ENCODE results near the gene IL11. TPM values are rescaled to one million over a fixed set of nuclear protein-coding genes. Genes with fewer than 3 reads are reported as not detected.
A peak's percentile ranks its signal among the peaks of the same experiment; 100 is the strongest.
"Not testable (repeated sequence)": the region's sequence is repeated elsewhere in the genome, so short reads cannot be mapped to it uniquely, and the experiment has no call there.

The IL11 gene
- total RNA-seq: under 1 TPM in 1 of 2 donors, not detected in 1; 0.78 TPM

DNA sequence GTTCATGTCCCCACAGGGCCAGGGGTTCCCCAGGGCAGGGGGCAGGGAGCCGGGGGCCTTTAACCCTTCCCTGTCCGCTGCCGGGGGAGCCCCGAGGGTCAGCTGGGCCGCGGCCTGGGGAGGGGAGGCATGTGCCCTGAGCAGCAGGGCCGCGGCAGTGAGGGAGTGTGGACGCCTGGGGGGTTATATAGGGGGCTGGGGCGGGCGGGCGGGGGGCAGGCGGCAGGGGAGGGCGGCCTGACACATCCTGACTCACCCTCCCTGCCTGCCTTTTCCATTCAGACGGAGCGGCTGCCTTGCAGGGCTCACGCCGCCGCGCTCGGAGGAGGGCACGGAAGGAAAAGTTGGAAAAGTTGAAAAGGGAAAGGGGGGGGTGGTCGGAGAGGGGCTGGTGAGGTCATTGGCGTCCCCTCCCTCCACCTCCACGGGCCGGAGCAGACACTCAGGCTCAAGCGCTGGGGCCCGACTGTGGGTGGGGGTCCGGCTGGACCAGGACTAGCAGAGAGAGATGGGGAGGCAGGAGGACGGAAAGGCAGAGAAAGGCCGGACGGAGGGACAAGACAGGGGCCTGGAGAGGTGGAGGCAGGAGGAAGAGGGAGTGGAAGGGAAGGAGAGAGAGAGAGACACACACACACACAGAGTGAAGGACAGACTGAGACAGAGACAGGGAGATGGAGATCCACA is at the start of gene IL11:
TSS of gene IL11 (minus strand) at position 159 of the 684 bp plus-strand sequence. CDS start at position 6, 153 bp downstream.
- Mint-ChIP-seq H3K4me3 (peak within 1 kb of the TSS; percentile 83), H3K36me3 (no peaks in the 10 kb centered on the region)

DNA sequence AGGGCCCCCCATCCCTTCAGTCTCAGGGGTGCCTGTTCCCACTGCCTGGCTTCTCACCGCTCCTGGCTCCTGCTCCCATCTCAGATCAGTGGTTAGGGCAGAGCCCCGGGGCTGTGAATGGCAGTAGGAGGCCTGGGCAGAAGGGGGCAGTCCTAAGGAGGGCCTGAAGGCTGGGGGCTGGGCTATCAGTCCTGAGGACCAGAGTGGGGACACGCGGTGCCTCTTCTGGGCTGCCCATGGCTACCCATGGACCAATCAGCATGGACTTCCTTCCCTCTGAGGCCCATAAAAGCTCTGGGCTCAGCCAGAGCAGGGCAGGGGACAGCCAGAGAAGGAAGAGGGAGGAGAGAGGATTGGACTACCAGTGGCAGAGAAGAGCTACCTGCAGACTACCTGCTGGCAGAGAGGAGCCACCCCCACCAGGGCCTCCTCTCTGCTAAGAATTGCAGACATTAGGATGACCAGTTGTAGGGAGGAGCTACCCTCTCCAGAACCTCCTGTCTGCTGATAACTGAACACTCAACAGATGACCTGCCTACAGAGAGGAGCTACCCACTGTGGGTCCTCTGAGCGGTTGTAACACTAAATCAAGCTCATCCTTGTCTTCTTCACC is 49.5 kb upstream of the IL11 start:
- Mint-ChIP-seq H3K36me3 (no peaks in the 10 kb centered on the region), H3K27ac (no peak overlapping the region), H3K4me1 (ENCODE audit: low read depth in 2 of 2) (peaks cover 4 to 6% of the 10 kb centered on the region in 2 donors), H3K4me3 (no peak overlapping the region), H3K9me3 (no peaks in the 10 kb centered on the region), H3K27me3 (peaks cover 6 to 15% of the 10 kb centered on the region in 2 donors)
- DNase-seq (ENCODE audit: low spot score): no peak
- ATAC-seq: peak in 1 of 2 donors; percentile 24

More for the DNA sequence above, at the start of gene IL11:
- Mint-ChIP-seq H3K27me3 (peaks cover 25 to 35% of the 10 kb centered on the region in 2 donors), H3K27ac (no peak within 1 kb of the TSS), H3K9me3 (no peaks in the 10 kb centered on the region), H3K4me1 (ENCODE audit: low read depth in 2 of 2) (peaks cover 0 to 8% of the 10 kb centered on the region in 2 donors)
- ATAC-seq (no peak), DNase-seq (ENCODE audit: low spot score) (no peak)

DNA sequence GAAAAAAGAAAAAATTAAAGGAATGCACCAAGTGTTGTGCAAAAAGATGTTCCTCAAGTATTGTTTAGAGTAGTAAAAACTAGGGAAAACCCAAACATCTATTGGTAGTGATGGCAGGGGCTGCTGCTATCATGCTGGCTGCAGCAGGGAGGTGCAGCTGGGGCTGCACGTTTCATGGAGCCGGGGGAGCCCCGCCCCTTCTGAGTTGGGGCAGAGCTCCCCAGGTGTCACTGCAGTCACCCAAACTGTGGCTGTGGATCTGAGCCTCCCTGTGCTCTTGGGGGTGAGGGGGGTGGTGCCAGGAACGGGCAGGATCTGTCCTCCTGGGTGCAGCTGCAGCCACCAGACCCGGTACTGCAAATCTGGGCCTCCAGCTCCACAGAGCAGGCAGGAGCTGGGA is 48.8 kb upstream of the IL11 start:
- Mint-ChIP-seq H3K9me3 (no peaks in the 10 kb centered on the region), H3K27me3 (peaks cover 6 to 10% of the 10 kb centered on the region in 2 donors), H3K36me3 (no peaks in the 10 kb centered on the region), H3K27ac (no peak overlapping the region), H3K4me1 (ENCODE audit: low read depth in 2 of 2) (peaks cover 4 to 6% of the 10 kb centered on the region in 2 donors), H3K4me3 (no peak overlapping the region)
- DNase-seq (ENCODE audit: low spot score): no peak
- peak in 1 of 2 donors; percentile 24 for ATAC-seq

DNA sequence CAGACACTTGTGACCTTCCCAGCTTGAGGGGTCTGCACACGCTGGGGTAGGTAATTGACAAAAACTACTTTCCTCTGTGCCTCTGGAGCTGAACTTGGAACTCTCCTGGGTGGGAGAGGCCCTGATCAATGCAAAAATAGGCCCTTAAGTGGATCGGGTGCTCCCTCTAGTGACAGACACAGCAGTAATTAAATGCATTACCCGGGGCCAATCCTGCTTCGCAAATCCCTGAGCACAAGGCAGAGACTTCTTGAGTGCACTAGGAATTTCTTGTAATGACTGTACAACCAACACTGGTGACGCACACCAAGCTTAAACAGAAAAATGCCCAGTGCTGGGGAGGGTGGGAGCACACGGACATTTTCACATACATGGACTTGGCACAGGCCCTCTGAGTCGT is 47.9 kb upstream of the IL11 start:
- H3K4me1 Mint-ChIP-seq (ENCODE audit: low read depth in 2 of 2): peaks cover 4 to 6% of the 10 kb centered on the region in 2 donors
- no peaks in the 10 kb centered on the region for H3K36me3 Mint-ChIP-seq
- DNase-seq (ENCODE audit: low spot score) (no peak), ATAC-seq (peak; percentile 67 to 70)
- no peaks in the 10 kb centered on the region for H3K9me3 Mint-ChIP-seq
- peaks cover 6% of the 10 kb centered on the region in 2 donors for H3K27me3 Mint-ChIP-seq
- H3K27ac Mint-ChIP-seq: no peak overlapping the region
- H3K4me3 Mint-ChIP-seq: no peak overlapping the region

DNA sequence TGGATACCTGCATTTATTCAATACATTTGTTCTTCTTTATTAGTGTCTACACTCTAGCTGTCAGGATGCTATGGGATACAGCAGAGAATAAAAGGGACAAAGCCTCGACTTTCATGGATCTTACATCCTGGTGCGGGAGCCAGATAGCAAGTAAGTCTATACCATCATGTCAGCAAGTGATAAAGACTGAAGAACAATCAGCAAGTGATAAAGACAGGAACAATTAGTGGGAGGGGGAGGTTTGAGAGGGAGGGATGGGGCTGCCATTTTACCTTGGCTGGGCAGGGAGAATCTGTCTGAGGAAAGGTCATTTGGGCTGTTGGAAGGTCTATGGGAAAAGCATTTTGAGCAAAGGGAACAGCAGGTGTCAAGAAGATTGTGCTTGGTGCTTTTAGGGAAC is 39.9 kb upstream of the IL11 start:
- DNase-seq (ENCODE audit: low spot score) (no peak), ATAC-seq (no peak)
- Mint-ChIP-seq H3K27me3 (no peaks in the 10 kb centered on the region), H3K36me3 (peaks cover 14% of the 10 kb centered on the region), H3K4me1 (ENCODE audit: low read depth in 2 of 2) (peaks cover 28% of the 10 kb centered on the region in 2 donors), H3K27ac (no peak overlapping the region), H3K4me3 (peak overlapping the region; percentile 51), H3K9me3 (no peaks in the 10 kb centered on the region)

DNA sequence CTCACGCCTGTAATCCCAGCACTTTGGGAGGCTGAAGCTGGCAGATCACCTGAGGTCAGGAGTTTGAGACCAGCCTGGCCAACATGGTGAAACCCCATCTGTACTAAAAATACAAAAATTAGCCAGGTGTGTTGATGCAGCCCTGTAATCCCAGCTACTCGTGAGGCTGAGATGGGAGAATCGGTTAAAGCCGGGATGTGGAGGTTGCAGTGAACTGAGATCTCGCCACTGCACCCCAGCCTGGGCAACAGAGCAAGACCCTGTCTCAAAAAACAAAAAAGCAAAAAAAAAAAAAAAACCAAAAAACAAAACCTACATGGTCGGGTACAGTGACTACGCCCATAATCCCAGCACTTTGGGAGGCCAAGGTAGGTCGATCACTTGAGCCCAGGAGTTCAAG is 38.9 kb upstream of the IL11 start:
- not testable (repeated sequence) for ATAC-seq; H3K9me3 Mint-ChIP-seq; DNase-seq (ENCODE audit: low spot score); H3K27me3 Mint-ChIP-seq
- peaks cover 28% of the 10 kb centered on the region in 2 donors for H3K4me1 Mint-ChIP-seq (ENCODE audit: low read depth in 2 of 2)
- peak overlapping the region in 1 of 2 donors; percentile 95 for H3K27ac Mint-ChIP-seq
- peak overlapping the region; percentile 96 for H3K4me3 Mint-ChIP-seq
- H3K36me3 Mint-ChIP-seq: peaks cover 14% of the 10 kb centered on the region

DNA sequence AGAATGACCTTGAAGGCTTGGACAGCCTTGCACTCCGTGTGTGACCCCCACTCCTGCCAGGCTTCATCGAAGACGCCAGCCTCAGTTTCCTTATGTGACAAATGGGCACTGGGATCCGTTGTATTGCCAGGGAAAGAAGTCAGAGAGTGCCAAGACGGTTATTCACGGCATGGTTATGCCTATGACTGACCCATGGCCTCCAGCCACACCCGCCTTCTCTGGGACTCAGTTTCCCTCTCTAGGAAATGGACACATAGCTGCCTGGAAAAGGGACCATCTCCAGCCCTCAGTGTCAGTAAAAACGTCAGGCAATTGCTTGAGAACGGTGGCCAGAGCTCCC is 38.2 kb upstream of the IL11 start:
- H3K36me3 Mint-ChIP-seq: peaks cover 14% of the 10 kb centered on the region
- ATAC-seq: no peak
- peak overlapping the region; percentile 96 for H3K4me3 Mint-ChIP-seq
- DNase-seq (ENCODE audit: low spot score): no peak
- peak overlapping the region; percentile 95 to 97 for H3K27ac Mint-ChIP-seq
- H3K4me1 Mint-ChIP-seq (ENCODE audit: low read depth in 2 of 2): peaks cover 28% of the 10 kb centered on the region in 2 donors
- no peaks in the 10 kb centered on the region for H3K27me3 Mint-ChIP-seq
- no peaks in the 10 kb centered on the region for H3K9me3 Mint-ChIP-seq

DNA sequence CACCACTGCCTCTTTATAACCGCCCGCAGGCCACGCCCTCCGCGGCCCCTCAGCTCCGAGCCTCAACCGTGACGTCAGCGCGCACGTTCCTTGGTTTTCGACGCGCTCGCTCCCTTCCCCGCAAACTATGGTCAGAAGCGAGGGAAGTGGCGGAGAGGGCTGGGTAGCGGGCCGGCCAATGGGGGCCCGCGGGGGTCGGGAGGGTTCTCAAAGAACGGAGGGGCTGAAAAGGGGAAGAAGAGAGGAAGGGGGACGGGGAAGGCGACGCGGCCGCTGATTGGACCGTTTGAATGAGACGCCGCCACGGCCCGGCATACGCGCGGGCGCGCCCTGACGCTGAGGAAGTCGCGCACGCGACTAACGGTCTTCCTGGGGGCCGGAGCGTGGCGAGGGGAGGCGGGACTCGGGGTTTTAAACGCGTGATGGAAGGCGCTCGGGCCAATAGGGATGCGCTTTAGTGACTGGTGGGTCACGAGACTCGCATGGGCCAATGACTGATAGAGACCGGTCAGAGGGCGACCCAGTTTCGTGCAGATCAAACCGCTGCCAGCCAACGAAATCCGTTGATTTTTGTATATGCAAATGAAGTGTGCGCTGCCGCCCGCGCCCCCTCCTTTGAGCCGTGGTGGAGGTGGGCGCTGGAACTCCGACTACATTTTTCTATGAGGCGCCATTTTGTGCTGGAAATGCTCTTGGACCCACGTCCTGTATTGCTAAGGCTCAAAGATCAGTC is 37.7 kb upstream of the IL11 start:
- Mint-ChIP-seq H3K27me3 (no peaks in the 10 kb centered on the region), H3K4me3 (peak overlapping the region; percentile 96), H3K9me3 (no peaks in the 10 kb centered on the region), H3K27ac (peak overlapping the region; percentile 95 to 97), H3K4me1 (ENCODE audit: low read depth in 2 of 2) (peaks cover 31 to 32% of the 10 kb centered on the region in 2 donors), H3K36me3 (peaks cover 19% of the 10 kb centered on the region)
- ATAC-seq (peak; percentile 91 to 94), DNase-seq (ENCODE audit: low spot score) (peak; percentile 98)

DNA sequence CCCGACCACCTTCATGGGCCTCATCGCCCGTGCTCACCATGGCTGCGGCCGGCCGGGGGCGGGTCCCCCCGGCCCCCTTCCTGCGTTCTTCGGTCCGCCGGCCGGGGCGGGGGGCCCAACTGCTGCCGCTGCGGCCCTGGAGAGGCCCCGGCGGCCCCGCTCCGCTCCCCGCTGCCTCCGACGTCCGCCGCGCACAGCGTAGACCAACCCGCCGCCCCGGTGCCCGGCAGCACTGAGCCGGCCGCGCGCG is 37.2 kb upstream of the IL11 start, which contains the start of gene UBE2S:
TSS of gene UBE2S (minus strand) at position 239 of the 250 bp plus-strand sequence. CDS start at position 40, 199 bp downstream.
- peaks cover 20% of the 10 kb centered on the region for H3K36me3 Mint-ChIP-seq
- peak within 1 kb of the TSS; percentile 96 for H3K4me3 Mint-ChIP-seq
- not testable (repeated sequence) for H3K27me3 Mint-ChIP-seq; DNase-seq (ENCODE audit: low spot score); H3K9me3 Mint-ChIP-seq
- peak in 1 of 2 donors; percentile 89 for ATAC-seq
- peaks cover 32% of the 10 kb centered on the region in 2 donors for H3K4me1 Mint-ChIP-seq (ENCODE audit: low read depth in 2 of 2)
- peak within 1 kb of the TSS; percentile 95 to 97 for H3K27ac Mint-ChIP-seq

DNA sequence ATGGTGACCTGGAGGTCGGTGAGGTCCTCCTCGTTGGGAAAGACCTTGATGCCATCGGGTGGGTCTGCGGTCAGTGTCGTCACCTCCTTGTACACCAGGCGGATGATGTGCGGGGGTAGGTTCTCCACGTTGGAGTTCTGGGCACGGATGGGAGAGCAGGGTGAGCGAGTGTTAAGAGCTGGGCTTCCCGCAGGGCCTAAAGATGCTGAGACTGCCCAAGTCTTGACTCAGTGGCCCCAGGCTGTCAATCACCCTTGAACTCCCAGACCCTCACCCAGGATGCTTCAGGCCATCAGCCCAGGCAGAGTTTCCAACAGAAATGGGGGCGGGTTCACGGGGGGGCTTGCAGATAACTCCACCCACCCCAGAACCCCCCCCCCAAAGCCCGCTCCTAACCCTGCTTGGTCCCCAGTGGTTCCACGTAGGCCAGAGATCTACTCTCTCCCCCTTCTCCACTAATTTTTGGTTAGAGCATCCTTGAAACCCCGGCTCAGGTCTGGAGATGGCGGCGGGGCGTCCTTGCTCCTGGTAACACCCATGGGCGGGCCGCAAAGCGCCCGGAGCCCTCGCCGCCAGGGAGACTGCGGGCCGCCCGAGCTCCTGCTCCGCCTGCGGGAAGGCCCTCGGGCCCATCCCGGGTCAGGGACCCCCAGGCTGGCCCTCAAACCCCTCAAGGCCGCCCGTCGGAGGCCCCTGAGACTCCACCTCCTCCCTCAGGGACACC is 36.7 kb upstream of the IL11 start:
- H3K27ac Mint-ChIP-seq: peak overlapping the region; percentile 95 to 97
- ATAC-seq: no peak
- DNase-seq (ENCODE audit: low spot score): peak; percentile 70
- H3K4me3 Mint-ChIP-seq: peak overlapping the region; percentile 96
- peaks cover 20% of the 10 kb centered on the region for H3K36me3 Mint-ChIP-seq
- peaks cover 32% of the 10 kb centered on the region in 2 donors for H3K4me1 Mint-ChIP-seq (ENCODE audit: low read depth in 2 of 2)
- no peaks in the 10 kb centered on the region for H3K9me3 Mint-ChIP-seq
- no peaks in the 10 kb centered on the region for H3K27me3 Mint-ChIP-seq

DNA sequence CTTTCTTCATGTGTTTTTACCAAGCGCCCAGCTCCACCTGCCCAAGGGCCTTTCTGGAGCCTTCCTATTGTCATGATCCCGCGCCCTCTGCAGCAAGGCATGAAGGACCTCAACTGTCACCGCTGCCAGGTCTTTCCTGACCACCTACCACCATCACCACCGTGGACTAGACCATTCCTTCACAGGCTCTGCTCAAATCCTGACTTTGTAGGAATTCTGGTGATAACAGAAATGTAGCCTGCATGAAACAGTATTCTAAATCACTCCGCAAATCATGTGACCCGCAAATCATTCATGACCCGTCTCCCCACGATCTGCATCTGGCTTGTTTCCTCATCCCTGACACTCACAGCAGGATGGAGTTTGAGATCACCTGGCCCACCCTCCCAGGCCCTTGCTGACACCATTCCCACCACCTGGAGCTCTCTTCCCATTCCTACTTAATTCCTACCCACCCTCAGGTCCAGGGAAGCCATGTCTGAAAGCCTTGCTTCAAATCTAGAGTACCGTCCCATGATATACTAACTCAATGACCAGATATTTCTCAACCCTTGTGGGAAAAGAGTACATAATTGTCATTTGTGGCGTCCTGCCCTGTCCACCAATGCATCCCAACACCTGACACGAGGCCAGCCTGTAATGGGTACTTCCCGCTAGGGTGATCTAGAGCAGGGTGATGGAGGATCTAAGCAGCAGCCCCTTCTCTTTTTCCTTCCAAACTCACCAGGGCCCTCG is 36.0 kb upstream of the IL11 start:
- no peaks in the 10 kb centered on the region for H3K9me3 Mint-ChIP-seq
- ATAC-seq (no peak), DNase-seq (ENCODE audit: low spot score) (no peak)
- H3K4me3 Mint-ChIP-seq: peak overlapping the region; percentile 96
- H3K36me3 Mint-ChIP-seq: peaks cover 20% of the 10 kb centered on the region
- H3K27ac Mint-ChIP-seq: peak overlapping the region; percentile 74 to 97
- peaks cover 32% of the 10 kb centered on the region in 2 donors for H3K4me1 Mint-ChIP-seq (ENCODE audit: low read depth in 2 of 2)
- H3K27me3 Mint-ChIP-seq: no peaks in the 10 kb centered on the region

DNA sequence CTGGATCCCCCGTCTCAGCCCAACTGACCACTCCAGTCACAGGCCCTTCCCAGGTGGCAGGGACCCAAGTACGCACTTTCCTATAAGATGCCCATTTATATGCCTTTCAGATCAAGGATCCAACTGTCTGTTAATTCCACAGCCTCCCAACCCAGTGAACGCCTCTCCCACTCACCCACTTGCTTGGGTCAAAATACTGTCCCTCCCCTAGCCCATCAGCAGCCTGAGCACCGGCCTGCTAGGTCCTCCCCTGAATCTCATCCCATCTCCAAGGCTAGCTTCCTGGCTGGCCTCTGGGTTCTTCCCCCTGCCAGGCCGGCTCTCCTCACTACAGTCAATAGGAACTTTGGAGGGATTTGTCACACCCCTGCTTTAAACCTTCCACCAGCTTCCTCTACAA is 35.4 kb upstream of the IL11 start:
- Mint-ChIP-seq H3K27ac (peak overlapping the region; percentile 74 to 97), H3K4me1 (ENCODE audit: low read depth in 2 of 2) (peaks cover 32% of the 10 kb centered on the region in 2 donors), H3K36me3 (peaks cover 21% of the 10 kb centered on the region), H3K27me3 (no peaks in the 10 kb centered on the region), H3K9me3 (no peaks in the 10 kb centered on the region), H3K4me3 (peak overlapping the region; percentile 96)
- ATAC-seq: no peak
- no peak for DNase-seq (ENCODE audit: low spot score)

DNA sequence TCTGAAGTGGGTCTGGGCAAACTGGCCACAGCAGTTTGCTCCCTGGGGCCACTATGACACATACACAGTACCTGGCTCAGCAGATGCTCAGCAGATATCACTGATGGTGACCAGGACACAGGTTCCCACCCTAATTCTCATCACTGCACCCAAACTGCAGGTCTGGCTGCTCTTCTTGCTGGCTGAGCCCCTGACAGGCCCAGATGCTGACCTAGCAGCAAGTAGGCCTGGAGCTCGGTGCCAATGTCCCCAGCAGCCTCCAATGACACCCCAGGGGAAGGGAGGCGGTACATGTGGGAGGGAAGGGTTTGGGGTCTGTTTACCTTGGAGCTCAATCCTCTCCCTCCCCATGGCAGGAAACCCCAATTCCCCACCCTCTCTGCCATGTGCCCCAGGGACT is 32.2 kb upstream of the IL11 start:
- DNase-seq (ENCODE audit: low spot score): no peak
- peaks cover 29% of the 10 kb centered on the region in 2 donors for H3K4me1 Mint-ChIP-seq (ENCODE audit: low read depth in 2 of 2)
- no peak for ATAC-seq
- no peaks in the 10 kb centered on the region for H3K9me3 Mint-ChIP-seq
- H3K27ac Mint-ChIP-seq: no peak overlapping the region
- H3K36me3 Mint-ChIP-seq: peaks cover 23% of the 10 kb centered on the region
- no peak overlapping the region for H3K4me3 Mint-ChIP-seq
- H3K27me3 Mint-ChIP-seq: no peaks in the 10 kb centered on the region
